Measurements from ENCODE around the gene CACNA1G. TPM values are rescaled to one million over a fixed set of nuclear protein-coding genes. Genes with fewer than 3 reads are reported as not detected.

CACNA1G gene
- total RNA-seq, 1 donor from 2014 or later = 0.10 TPM

DNA sequence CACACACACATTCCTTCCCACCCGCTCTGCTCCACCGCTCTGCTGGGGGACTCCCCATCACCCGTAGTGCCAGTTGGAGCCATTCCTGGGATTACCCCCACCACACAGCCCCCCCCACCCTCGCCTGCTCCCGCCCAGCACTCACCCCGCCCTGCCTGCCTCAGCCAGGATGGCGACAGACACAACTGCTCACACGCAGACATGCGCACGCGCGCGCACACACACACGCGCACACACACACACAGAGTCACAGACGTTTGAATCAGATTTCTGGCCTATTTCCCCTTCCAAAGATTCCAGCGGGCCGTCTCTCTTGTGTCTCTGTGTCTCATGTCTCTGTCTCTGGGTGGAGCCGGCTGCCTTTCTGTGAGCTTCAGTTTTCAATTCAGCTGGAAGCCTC lies 4.4 kb downstream of the CACNA1G start:
- DNase-seq (ENCODE audit: low spot score) (no peak), ATAC-seq (no peak)

DNA sequence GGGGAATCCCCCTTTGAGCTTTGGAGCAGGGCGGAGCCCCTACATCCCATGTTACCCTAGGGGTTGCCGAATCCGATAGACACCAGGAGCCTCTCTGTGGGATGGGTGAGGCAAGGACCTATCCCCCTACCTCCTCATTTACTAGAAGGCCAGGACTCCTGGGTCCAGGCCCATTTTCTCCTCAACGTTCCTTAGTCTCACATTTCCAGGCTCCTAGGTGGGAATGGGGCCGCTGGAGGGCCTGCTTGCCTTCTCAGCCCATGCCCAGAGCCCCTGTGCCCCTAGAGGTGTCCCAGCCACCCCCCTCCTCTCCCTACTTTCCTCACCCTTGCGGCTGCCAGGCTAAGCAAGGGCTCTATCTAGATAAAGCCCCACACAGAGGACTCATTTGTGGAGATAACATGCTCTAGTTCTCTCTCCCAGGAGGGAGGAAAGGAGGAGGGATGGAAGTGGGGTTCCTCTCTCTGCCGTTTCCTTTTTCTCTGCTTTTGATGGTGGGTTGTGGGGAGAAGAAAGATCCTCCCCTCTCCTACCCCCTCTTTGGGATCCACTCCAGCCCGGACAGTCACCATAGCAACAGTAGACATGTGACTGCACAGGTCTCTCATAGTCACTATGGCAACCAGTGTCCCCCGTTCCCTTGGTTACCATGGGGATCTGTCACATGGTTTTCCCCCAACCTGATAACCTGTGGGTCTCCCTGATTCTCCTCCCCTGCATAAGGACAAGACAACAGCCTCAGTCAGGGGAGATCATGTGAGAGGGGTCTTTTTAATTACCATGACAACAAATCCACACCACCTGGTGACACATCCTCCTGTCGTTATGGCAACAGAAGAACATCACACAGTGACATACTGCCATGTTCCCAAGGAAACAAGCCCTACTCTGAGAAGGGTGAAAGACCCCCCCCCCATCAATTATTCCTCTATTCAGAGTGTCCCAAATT lies 5.2 kb downstream of the CACNA1G start:
- no peak for DNase-seq (ENCODE audit: low spot score)
- ATAC-seq = no peak

DNA sequence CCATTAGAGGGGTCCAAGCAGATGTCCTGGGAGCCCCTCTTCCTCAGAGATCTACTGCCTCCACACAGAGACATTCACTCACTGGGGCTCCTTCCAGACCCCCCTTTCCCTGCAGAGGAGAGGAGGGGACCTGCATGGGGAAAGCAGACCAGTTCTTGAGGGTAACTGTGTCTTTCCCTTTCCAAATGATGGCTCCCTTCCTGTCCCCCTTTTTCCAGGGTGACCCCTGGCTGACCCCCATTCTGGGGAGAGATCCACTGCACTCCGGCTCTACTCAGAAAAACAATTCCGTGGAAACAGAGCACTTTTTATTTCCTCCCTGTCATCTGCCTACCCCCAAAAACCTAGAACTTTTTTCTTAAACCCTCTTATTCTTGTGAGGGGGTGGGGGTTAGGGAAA lies 6.4 kb downstream of the CACNA1G start:
- DNase-seq (ENCODE audit: low spot score) (no peak), ATAC-seq (no peak)

DNA sequence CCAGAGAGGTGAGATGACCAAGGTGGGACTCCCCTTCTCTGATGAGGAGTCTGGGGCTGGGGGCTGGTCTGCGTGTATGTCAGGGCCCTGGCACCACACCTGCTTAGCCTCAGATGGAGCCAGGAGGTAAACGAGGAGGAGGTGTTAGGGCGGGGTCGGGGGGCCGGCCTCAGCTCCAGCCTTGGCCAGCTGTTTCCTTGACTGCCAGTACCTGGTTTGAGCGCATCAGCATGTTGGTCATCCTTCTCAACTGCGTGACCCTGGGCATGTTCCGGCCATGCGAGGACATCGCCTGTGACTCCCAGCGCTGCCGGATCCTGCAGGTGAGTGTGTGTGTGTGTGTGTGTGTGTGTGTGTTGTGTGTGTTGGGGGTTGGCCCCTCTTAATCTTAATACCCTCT lies 8.1 kb downstream of the CACNA1G start:
- DNase-seq (ENCODE audit: low spot score) = no peak
- ATAC-seq = no peak

DNA sequence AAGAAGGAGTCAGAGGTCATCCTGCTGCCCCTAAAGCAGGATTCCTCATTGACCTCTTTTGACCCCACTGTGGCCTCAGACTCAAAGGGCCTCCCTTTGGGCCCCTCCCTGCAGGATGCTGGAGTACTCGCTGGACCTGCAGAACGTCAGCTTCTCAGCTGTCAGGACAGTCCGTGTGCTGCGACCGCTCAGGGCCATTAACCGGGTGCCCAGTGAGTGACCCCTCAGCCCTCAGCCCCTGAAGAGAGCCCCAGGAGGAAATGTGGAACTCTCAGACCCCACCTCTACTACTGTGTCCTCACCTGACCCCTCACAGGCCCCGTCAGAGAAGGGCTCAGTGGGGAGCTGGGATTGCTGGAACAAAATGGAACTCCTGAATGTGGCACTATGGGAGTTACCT lies 9.1 kb downstream of the CACNA1G start:
- ATAC-seq (no peak), DNase-seq (ENCODE audit: low spot score) (no peak)

DNA sequence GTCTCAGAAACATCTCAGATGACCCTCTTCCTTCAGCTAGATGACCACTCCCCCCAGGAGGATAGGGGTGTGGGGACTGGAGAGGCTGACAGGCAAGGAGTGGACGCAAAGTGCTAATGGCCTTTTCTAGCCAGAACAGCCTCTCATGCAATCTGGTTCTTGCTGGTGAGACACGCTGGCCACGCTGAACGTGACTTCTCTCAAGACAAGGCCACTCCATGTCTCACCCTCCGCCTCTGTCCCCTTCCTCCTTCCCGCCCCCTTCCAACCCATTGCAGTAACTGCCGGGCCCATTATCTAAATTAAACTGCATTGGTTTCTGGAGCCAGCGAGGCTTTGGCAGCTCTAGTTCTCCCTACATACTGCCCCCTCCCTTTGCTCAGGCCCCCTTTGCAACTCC lies 9.5 kb downstream of the CACNA1G start:
- no peak for DNase-seq (ENCODE audit: low spot score)
- no peak for ATAC-seq

DNA sequence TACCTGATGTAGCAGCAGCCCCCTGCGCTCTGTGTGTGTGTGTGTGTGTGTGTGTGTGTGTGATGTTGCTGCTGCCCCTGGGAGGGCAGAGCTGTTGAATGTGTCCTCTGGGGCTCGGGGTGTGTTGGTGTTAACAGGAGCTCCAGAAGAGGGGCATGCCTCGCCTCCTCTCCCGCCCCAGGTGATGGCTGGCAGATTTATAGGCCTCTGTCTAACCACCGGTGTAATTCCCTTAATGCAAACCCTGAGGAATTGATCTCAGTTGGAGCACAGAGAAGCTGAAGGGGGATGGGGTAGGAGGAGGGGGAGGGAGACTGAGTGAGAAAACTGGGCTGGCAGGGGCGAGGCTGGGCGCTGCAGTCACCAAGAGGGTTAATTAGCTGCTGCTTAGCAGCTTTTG lies 10.0 kb downstream of the CACNA1G start:
- DNase-seq (ENCODE audit: low spot score) = no peak
- no peak for ATAC-seq

DNA sequence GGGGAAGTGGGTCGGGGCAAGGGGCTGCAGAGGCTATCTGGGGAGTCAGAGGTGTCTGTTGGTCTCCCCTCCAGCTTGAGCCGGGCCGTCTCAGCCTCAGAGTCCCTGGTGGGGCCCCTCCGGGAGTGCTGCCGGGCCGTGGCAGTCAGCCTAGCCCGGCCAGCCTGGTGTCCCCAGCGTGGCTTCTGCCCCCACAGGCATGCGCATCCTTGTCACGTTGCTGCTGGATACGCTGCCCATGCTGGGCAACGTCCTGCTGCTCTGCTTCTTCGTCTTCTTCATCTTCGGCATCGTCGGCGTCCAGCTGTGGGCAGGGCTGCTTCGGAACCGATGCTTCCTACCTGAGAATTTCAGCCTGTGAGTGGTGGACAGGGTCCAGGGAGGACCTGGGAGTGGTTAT lies 11.2 kb downstream of the CACNA1G start:
- DNase-seq (ENCODE audit: low spot score) = no peak
- ATAC-seq = no peak

DNA sequence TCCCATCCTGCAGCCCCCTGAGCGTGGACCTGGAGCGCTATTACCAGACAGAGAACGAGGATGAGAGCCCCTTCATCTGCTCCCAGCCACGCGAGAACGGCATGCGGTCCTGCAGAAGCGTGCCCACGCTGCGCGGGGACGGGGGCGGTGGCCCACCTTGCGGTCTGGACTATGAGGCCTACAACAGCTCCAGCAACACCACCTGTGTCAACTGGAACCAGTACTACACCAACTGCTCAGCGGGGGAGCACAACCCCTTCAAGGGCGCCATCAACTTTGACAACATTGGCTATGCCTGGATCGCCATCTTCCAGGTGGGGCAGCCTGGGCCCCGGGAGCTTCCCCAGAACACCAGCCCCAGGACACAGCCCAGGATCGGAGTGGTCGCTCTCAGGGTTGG lies 12.0 kb downstream of the CACNA1G start:
- no peak for ATAC-seq
- no peak for DNase-seq (ENCODE audit: low spot score)

DNA sequence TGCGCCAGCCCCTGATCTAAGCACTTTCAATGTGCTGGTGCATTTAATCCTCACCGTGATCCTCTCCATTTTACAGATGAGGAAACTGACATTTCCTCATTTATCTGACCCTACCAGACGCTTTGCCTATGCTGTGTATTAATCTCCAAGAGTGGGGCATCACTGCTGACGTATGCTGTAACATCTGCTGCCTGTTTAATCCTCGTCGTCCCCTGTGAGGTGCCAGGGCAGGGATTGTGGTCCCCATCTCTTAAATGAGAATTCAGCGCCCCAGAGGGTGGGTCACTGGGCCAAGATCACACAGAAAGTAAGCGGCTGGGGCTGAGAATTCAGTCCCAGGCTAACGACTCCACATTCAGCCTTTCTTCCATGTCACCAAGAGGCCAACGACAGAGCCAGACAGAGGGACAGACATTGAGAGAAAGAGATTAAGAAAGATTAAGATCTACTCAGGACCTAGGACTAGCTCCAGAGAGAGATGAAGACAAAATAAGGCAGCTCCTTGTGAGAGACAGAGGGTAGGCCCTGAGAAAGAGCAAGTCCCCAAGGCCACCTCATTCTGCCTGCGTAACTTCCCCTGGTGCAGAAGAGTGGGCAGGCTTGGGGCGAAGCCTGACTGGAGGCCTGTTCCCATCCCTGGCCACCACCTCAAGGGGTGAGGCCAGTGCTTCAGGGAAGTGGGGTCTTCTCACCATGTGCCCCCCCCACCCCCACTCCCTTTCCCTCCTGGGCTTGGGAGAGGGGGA lies 13.5 kb downstream of the CACNA1G start:
- DNase-seq (ENCODE audit: low spot score) (no peak), ATAC-seq (no peak)

DNA sequence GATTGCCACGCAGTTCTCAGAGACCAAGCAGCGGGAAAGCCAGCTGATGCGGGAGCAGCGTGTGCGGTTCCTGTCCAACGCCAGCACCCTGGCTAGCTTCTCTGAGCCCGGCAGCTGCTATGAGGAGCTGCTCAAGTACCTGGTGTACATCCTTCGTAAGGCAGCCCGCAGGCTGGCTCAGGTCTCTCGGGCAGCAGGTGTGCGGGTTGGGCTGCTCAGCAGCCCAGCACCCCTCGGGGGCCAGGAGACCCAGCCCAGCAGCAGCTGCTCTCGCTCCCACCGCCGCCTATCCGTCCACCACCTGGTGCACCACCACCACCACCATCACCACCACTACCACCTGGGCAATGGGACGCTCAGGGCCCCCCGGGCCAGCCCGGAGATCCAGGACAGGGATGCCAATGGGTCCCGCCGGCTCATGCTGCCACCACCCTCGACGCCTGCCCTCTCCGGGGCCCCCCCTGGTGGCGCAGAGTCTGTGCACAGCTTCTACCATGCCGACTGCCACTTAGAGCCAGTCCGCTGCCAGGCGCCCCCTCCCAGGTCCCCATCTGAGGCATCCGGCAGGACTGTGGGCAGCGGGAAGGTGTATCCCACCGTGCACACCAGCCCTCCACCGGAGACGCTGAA lies 15.2 kb downstream of the CACNA1G start:
- DNase-seq (ENCODE audit: low spot score) (no peak), ATAC-seq (no peak)

DNA sequence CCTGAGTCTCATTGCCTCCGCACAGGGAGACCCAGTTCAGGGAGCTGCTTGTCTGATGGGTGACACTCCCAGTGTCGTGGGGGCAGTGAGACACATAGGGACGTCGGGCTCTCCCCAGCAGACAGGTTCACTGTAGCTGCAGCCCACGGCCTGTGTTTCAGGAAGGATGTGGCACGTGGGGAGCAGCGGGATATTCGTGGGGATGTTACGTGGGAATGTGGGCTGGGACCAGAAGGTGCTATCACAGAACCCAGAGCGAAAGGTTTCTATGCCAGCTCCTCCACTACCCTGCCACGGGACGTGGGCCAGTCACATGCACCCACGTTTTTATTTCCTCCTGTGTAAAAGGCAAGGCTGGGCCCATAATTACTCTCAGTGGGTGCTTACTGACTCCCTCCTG lies 16.3 kb downstream of the CACNA1G start:
- DNase-seq (ENCODE audit: low spot score) = no peak
- ATAC-seq = no peak

DNA sequence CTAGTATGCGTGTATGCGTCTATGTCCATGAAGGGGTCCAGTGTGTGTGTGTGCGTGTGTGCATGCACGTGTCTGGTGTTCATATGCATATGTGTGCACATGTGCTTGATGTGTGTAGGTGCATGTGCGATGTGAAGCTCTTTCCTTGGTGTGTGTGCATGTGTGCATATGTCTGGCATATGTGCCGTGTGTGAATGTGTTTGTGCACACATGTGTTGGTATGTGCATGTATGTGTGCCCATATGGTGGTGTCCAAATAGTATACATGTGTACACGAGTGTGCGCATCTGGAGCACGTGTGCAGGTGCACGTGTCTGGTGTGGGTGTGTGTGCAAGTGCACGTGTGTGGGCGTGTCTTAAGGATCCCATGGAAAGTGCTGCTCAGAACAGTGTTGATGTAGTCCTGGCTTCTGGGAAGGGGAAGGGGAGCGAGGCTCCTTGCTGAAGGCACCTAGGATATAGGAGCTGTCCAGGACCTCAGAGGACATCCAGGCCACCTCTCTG lies 17.0 kb downstream of the CACNA1G start:
- DNase-seq (ENCODE audit: low spot score) (no peak), ATAC-seq (no peak)

DNA sequence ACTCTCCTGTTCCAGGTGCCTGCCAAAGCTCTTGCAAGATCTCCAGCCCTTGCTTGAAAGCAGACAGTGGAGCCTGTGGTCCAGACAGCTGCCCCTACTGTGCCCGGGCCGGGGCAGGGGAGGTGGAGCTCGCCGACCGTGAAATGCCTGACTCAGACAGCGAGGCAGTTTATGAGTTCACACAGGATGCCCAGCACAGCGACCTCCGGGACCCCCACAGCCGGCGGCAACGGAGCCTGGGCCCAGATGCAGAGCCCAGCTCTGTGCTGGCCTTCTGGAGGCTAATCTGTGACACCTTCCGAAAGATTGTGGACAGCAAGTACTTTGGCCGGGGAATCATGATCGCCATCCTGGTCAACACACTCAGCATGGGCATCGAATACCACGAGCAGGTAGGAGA lies 17.7 kb downstream of the CACNA1G start:
- no peak for DNase-seq (ENCODE audit: low spot score)
- ATAC-seq = no peak

DNA sequence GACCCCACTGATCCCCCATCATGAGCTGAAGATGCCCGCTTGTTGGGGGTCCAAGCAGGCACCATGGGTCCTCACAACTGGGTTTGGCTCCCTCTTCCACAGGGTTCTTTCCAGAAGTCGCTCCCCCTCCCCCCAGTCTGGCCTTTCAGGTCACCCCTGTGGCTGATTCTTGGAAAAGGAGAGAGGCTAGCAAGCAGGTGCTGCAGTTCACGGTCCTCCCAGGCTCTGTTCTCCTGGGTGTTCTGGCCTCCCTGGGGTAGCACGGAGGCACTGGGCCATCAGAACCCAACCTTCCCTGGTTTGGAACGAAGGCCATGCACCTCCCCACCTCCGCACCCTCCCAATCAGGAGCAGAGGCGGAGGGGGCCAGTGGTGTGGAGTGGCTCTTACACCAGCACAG lies 18.9 kb downstream of the CACNA1G start:
- ATAC-seq (no peak), DNase-seq (ENCODE audit: low spot score) (no peak)

DNA sequence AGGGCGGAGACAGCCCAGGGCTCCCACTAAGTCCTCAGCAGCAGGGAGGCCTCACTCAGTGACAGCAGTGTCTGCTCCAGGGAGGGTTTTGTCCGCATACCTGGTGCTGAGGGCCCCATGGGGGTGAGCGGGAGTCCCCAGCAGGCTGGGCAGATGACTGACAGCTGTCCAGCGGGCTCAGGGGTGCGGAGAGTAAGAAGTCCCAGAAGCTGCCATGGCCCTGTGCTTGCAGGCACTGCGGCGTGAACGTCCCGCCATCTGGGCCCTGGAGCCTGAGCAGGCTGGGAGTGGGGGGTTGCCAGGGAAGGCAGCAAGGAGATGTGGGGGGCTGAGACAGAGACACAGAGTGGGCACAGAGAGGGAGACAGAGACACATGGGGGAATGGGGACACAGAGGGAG lies 20.1 kb downstream of the CACNA1G start:
- DNase-seq (ENCODE audit: low spot score) = no peak

DNA sequence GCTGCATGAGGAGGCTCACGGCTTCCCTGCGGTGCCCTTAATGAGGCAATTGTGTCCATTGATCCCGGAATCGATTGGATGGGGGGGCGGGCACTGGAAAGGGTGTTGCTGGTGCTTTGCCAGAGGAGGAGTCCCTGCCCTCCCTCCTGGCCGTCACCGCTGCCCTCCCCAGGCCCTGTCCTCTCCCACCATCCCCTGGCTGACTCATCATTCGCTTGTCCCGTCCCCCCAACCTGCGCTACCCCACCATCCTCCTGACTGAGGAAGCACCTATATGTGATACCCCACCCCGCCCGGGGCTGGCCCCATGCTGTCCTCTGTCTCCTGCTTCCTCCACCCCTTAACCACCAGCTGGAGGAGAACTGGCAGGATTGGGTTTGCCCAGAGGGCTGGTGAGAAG lies 20.8 kb downstream of the CACNA1G start:
- no peak for DNase-seq (ENCODE audit: low spot score)
- ATAC-seq = no peak

More for the DNA sequence above, 20.1 kb downstream of the CACNA1G start:
- no peak for ATAC-seq

DNA sequence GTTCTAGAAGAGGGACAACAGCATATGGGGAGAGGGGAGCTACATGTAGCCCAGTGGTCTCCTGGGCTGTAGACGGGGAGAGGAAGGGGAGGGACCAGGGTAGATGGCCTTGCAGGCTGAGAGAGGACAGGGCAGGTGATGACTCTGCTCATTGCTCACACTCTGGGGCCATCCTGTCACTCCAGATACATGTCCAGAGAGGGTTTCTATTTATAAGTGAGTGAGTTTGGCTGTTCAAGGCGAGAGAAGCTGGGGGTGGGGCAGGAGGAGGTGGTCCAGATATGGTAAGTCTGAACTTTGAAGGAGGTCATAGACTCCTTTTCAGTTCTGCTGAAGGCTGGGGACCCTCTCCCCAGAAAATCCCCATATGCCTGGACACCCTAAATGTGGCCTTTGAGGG lies 22.2 kb downstream of the CACNA1G start:
- no peak for ATAC-seq
- DNase-seq (ENCODE audit: low spot score) = no peak

DNA sequence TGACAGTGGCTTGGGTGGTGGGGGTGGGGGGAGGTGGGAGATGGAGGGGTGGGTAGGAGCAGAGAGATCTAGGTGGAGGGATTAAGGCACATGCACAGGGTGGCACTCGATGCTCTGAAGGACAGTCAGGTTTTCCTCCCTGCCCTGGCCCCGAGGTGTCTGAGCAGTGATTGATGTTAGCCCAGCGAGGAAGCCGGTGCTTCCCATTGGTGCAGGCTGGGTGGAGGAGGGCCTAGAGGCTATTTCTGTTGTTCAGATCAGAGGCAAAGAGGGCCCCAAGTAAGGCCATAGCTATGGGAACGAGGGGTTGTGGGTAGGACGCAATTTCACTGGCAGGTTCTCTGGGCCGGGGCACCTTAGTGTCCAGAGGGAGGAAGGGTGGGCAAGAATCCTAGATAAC lies 23.1 kb downstream of the CACNA1G start:
- DNase-seq (ENCODE audit: low spot score) = no peak
- ATAC-seq = no peak

DNA sequence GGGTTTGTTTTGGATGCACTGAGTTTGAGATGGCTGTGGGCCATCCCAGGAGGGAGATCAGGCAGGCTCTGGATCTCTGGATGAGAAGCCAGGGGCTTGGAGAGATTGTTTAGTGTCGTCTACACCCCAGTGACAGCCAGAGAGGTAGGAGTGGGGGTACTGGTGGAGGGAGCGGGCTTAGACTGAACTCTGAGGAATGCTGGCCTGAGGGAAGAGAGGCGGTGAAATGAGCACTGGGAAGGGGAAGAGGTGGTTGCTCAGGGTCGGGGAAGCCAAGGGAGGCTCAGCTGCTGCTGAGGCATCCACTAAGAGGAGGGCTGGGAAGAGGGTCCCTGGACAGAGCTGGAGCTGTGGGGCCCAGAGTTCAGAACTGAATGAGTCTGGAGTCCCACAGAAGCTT lies 23.6 kb downstream of the CACNA1G start:
- no peak for DNase-seq (ENCODE audit: low spot score)
- no peak for ATAC-seq

DNA sequence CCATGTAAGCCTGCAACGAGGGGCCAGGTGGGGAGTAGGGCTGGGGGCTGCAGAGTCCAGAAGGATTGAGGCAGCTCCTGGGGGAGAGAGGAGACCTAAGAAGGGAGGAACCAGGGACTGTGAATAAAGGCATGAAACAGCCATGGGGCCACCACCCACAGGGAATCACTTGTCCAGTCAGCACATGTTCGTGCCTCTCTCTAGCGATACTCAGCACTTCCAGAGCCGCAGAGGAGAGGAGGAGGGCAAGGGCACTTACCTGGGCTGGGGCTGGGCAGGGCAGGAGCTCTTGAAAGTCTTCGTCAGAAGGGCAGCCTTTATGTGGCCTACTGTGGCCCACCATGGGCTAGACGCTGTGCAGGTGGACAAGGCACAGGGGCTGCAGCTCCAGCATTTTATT lies 24.2 kb downstream of the CACNA1G start:
- DNase-seq (ENCODE audit: low spot score) (no peak), ATAC-seq (no peak)

DNA sequence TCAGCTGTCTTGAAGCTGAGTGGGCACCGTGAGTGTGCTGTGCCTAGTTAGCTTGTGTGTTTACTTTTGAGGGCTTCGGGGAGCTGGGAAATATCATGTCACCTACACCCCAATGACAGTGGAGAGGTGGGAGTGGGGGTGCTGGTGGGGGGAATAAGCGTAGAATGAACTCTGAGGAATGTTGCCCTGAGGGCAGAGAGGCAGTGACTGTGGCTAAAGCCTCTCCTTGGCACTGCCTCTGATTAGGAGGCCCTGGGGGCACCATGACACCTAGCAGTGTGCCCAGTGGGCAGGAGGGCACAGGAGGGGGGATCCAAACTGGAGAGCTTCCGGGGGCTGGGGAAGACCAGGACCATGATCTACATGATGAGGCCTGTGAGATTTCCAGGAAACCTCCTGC lies 24.8 kb downstream of the CACNA1G start:
- no peak for ATAC-seq

More for the DNA sequence above, 24.8 kb downstream of the CACNA1G start:
- no peak for DNase-seq (ENCODE audit: low spot score)

Data from left lobe of liver (tissue), 2 donors.